Measurements from ENCODE around the gene KCNH2.

DNA sequence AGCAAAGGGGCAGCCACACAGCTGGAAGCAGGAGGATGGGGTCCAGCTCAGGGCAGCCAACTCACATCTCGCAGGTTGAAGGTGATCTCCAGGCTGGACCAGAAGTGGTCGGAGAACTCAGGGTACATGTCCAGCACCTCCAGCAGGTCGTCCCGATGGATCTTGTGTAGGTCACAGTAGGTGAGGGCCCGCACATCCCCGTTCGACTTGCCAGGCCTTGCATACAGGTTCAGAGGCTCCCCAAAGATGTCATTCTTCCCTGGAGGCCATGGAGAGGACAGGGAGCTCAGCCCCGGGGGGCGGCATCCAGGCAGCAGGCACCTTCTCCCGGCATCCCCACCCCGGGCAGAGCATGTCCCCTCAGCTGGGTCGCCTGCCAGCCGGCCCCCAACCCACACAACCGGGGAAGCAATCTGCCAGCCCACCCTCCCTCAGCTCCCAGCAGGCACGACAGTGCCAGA lies 29.3 kb downstream of the KCNH2 start:
- TF ChIP-seq ZNF274 (IDR thresholded peaks at IDR 0.05; ENCODE audit: low read length) (no peak), ZNF274 (tag by site-specific recombination; IDR thresholded peaks at IDR 0.05; ENCODE audit: borderline replicate concordance) (no peak), CTCF (tag by site-specific recombination; IDR thresholded peaks at IDR 0.05) (no peak), ZNF114 (tag by site-specific recombination; IDR thresholded peaks at IDR 0.05) (no peak), SP2 (tag by site-specific recombination; IDR thresholded peaks at IDR 0.05) (no peak), ZNF843 (tag by site-specific recombination; IDR thresholded peaks at IDR 0.05) (no peak), ZFHX2 (tag by site-specific recombination; conservative IDR thresholded peaks at IDR 0.05) (no peak), ZNF404 (tag by site-specific recombination; IDR thresholded peaks at IDR 0.05) (no peak), ZNF292 (tag by site-specific recombination; IDR thresholded peaks at IDR 0.05; ENCODE audit: borderline replicate concordance, low read depth) (no peak), ZNF600 (tag by site-specific recombination; IDR thresholded peaks at IDR 0.05) (no peak), ZNF670 (tag by site-specific recombination; IDR thresholded peaks at IDR 0.05; ENCODE audit: low read depth) (no peak)

Data from HEK293 (cell line).